Measurements from ENCODE around the gene WDR26. TPM values are rescaled to one million over a fixed set of nuclear protein-coding genes. Genes with fewer than 3 reads are reported as not detected.

The WDR26 gene
- total RNA-seq, 1 donor from 2014 or later = 62.4 TPM

DNA sequence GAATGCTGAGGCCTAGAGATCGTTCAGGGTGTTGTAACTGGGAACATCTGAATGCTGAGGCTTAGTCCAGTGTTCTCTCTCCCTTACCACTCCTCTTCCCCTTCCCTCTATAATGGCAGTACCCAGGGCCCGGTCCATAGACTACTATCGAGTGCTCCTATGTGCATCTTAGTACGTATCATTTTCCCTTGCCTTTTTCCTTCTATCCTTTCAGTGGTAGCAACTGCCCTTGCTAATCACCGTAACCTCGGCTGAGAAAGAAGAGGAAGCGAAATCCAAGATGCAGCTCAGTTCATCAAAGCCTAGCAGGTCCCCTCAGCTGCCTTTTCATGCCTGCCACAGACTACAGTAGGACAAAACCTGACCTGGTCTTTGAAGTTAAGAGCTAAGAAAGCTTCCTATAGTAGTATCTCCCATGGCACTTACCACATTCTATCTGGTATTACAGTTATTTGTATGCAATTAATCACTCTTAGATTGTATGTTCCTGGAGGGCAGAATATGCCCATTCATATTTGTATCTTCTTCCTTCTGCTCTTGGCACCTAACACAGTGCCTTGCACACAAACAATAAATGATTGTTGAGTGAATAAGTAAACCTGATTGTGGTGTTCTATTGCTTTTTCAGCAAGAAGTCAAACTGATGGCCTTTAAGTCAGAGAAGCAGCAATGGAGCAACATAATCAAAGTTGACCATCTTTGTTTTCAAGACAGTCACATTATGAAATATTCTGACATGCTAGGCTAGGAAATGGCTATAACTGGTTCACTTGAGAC lies 55.6 kb downstream of the WDR26 start:
- Mint-ChIP-seq H3K4me1 (no peaks in the 10 kb centered on the region), H3K36me3 (peaks cover 22% of the 10 kb centered on the region), H3K9me3 (no peaks in the 10 kb centered on the region), H3K27me3 (ENCODE audit: insufficient read depth, low read depth) (no peaks in the 10 kb centered on the region), H3K4me3 (no peak overlapping the region), H3K27ac (no peak overlapping the region)
- H4K20me1 ChIP-seq (ENCODE audit: low read depth) = no peaks in the 10 kb centered on the region
- H3K79me2 ChIP-seq (ENCODE audit: low read depth) = no peaks in the 10 kb centered on the region
- H3K4me3 ChIP-seq = no peak overlapping the region
- no peak overlapping the region for H3K9ac ChIP-seq
- H3K9me3 ChIP-seq (ENCODE audit: low read depth) = no peaks in the 10 kb centered on the region
- H3F3A ChIP-seq (ENCODE audit: low read depth) = peaks cover 9% of the 10 kb centered on the region
- H3K4me1 ChIP-seq = no peaks in the 10 kb centered on the region
- TF ChIP-seq, protein P1, sequence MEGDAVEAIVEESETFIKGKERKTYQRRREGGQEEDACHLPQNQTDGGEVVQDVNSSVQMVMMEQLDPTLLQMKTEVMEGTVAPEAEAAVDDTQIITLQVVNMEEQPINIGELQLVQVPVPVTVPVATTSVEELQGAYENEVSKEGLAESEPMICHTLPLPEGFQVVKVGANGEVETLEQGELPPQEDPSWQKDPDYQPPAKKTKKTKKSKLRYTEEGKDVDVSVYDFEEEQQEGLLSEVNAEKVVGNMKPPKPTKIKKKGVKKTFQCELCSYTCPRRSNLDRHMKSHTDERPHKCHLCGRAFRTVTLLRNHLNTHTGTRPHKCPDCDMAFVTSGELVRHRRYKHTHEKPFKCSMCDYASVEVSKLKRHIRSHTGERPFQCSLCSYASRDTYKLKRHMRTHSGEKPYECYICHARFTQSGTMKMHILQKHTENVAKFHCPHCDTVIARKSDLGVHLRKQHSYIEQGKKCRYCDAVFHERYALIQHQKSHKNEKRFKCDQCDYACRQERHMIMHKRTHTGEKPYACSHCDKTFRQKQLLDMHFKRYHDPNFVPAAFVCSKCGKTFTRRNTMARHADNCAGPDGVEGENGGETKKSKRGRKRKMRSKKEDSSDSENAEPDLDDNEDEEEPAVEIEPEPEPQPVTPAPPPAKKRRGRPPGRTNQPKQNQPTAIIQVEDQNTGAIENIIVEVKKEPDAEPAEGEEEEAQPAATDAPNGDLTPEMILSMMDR (IDR thresholded peaks at IDR 0.05) = no peak
- H3K27ac ChIP-seq = no peak overlapping the region
- H3K27me3 ChIP-seq = no peaks in the 10 kb centered on the region
- no peak for DNase-seq (ENCODE audit: low spot score)
- H2AFZ ChIP-seq (replicated peaks) = no peak overlapping the region
- no peak overlapping the region for H3K4me2 ChIP-seq
- peaks cover 6% of the 10 kb centered on the region for H3K36me3 ChIP-seq

DNA sequence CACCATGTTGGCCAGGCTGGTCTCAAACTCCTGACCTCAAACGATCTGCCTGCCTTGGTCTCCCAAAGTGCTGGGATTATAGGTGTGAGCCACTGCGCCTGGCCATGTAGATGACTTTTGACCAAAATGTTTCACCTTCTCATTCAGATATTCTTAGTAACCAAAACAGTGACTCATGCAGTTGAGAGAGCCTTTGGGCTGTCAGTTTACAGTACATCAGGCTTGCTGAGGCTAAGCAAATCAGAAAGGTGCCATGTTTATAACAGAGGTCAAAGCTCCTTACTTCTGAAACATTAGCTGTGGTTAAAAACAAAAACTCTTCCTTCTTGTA lies 57.0 kb downstream of the WDR26 start:
- Histone ChIP-seq H3K27me3 (no peaks in the 10 kb centered on the region), H3K4me2 (no peak overlapping the region), H3K36me3 (peaks cover 12% of the 10 kb centered on the region), H3K9ac (no peak overlapping the region), H3K4me1 (no peaks in the 10 kb centered on the region), H4K20me1 (ENCODE audit: low read depth) (no peaks in the 10 kb centered on the region), H3K27ac (no peak overlapping the region), H2AFZ (replicated peaks) (no peak overlapping the region), H3F3A (ENCODE audit: low read depth) (peaks cover 9% of the 10 kb centered on the region), H3K79me2 (ENCODE audit: low read depth) (no peaks in the 10 kb centered on the region), H3K9me3 (ENCODE audit: low read depth) (no peaks in the 10 kb centered on the region), H3K4me3 (no peak overlapping the region)
- H3K4me3 Mint-ChIP-seq = no peak overlapping the region
- no peaks in the 10 kb centered on the region for H3K27me3 Mint-ChIP-seq (ENCODE audit: insufficient read depth, low read depth)
- H3K27ac Mint-ChIP-seq = no peak overlapping the region
- H3K4me1 Mint-ChIP-seq = no peaks in the 10 kb centered on the region
- no peaks in the 10 kb centered on the region for H3K9me3 Mint-ChIP-seq
- TF ChIP-seq EZH2 (IDR thresholded peaks at IDR 0.05) (no peak), EZH2phosphoT487 (IDR thresholded peaks at IDR 0.05) (no peak)
- TF ChIP-seq, protein P1 (IDR thresholded peaks at IDR 0.05) = no peak
- DNase-seq (ENCODE audit: low spot score) = no peak
- H3K36me3 Mint-ChIP-seq = peaks cover 32% of the 10 kb centered on the region

DNA sequence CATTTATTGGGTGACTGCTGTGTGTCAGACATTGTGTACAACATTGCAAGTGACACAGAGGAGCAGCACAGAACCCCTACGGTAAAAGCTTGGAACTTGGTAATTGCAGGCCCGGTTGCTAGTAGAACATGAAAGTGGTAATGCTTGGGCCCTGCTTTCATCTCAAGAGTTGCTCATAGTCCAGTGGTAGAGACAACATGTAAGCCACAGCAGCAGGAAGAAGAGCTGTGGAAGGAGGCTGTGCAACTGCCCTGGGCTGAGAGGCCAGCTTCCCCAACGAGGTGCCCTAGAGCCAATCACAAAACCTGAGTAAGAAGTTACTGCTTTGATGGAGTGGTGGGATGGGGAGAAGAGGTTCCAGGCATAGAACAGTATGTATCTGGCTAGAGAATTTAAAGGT lies 59.5 kb downstream of the WDR26 start:
- H2AFZ ChIP-seq (replicated peaks) = no peak overlapping the region
- no peak overlapping the region for H3K4me3 ChIP-seq
- no peak overlapping the region for H3K9ac ChIP-seq
- Mint-ChIP-seq H3K4me1 (no peaks in the 10 kb centered on the region), H3K4me3 (no peak overlapping the region), H3K27ac (no peak overlapping the region), H3K9me3 (no peaks in the 10 kb centered on the region), H3K36me3 (peaks cover 46% of the 10 kb centered on the region), H3K27me3 (ENCODE audit: insufficient read depth, low read depth) (no peaks in the 10 kb centered on the region)
- no peaks in the 10 kb centered on the region for H3K79me2 ChIP-seq (ENCODE audit: low read depth)
- DNase-seq (ENCODE audit: low spot score) = no peak
- no peak overlapping the region for H3K4me2 ChIP-seq
- peaks cover 5% of the 10 kb centered on the region for H3F3A ChIP-seq (ENCODE audit: low read depth)
- no peaks in the 10 kb centered on the region for H3K27me3 ChIP-seq
- TF ChIP-seq, protein P1 (IDR thresholded peaks at IDR 0.05) = no peak
- no peak for TF ChIP-seq EZH2 (IDR thresholded peaks at IDR 0.05)
- no peak for TF ChIP-seq EZH2phosphoT487 (IDR thresholded peaks at IDR 0.05)
- peaks cover 12% of the 10 kb centered on the region for H3K36me3 ChIP-seq
- no peaks in the 10 kb centered on the region for H3K9me3 ChIP-seq (ENCODE audit: low read depth)
- H3K27ac ChIP-seq = no peak overlapping the region
- no peaks in the 10 kb centered on the region for H3K4me1 ChIP-seq
- no peaks in the 10 kb centered on the region for H4K20me1 ChIP-seq (ENCODE audit: low read depth)

Data from neural progenitor cell (in vitro differentiated cells).